Cortex of kidney (tissue), 1 donor: Measurements from ENCODE around the gene ABL1.
"Not testable (repeated sequence)": the region's sequence is repeated elsewhere in the genome, so short reads cannot be mapped to it uniquely, and the experiment has no call there.

ENCODE experiments used
- DNase-seq: peaks from one replicate; lab custom pipeline; 2025; lab: John Stamatoyannopoulos, UW

The ABL1 gene

DNA sequence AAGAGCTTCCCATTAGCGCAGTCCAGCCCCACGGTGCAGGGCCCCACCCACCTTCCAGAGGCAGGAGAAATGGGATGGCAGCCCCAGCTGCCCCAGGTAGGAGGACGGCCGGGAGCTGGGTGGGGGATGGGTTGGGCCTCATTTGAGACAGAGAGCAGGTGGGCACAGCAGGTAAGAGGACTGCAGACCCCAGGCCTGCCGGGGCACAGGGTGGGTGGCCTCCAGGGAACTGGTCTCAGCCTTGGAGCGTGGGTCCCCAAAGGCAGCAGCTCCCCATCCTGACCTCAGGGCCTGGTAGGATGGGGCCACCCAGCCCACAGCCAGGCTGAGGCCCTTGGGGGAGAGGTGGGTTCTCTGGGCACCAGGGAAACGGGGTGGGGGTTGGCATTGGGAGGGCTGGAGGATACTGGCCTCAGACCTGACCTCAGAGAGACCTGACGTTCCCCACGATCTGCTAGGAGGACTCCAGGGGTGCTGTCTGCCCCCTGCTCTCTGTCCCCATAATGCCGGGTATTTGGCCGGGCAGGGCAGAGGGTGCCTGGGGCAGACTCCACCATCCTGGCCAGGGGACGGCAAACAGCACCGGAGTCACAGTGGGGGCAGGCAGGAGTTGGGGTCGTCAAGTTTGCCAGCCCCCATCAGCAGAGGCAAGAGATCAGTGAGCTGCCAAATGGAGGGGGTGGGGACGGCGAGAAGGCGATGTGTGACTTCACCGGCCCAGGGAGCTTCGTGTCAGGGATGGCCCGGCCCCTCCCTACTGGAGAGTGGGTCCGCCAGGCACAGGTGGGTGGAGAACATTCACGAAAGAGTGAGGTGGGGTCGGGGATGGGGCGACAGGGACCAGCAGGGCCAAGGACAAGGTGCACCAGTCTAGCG, 68.4 kb downstream of the ABL1 start:
- no peak for DNase-seq

- no peak for DNase-seq
Observed at GRCh38 chr9:130904070-130905044, 69.3 kb downstream of the ABL1 start.

DNA sequence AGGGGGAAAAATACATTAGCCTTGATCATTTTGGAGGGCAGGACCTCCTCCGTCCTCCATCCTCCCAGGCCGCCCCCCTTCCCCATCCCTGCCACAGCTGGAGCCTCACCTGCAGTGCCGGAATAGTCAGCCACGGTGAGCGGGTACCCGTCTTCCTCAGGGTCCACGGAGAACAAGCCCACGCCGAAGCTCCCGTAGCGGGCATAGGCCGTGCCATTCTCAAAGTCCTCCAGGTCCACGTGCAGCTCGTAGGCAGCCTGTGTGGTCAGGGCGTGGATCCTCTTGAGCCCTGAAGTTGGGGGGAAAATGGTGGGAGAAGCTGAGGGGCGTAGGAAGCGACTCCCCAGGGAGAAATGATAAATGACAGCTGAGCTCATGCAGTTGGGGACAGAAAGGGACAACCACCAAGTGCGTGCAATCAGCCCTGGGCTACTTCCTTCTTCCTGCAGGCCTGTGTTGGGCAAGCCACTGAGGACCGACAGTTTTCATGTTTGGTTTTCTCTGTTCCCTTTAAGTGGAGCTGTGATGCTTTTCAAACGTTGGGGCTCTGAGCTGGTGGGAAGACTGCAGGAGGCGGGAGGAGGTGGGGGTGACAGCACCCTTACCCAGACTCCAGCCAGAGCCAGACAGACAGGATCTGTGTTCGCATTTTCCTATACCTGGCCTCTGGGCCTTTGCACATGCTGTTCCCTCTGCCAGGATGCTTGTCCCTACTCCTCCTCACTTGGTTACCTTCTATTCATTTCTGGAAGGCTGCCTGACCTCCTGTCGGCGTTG, 70.3 kb downstream of the ABL1 start:
- no peak for DNase-seq

GRCh38 chr9:130905902-130906734, 71.1 kb downstream of the ABL1 start:
- DNase-seq, result no peak

GRCh38 chr9:130906735-130907416, 71.8 kb downstream of the ABL1 start:
- no peak for DNase-seq

DNA sequence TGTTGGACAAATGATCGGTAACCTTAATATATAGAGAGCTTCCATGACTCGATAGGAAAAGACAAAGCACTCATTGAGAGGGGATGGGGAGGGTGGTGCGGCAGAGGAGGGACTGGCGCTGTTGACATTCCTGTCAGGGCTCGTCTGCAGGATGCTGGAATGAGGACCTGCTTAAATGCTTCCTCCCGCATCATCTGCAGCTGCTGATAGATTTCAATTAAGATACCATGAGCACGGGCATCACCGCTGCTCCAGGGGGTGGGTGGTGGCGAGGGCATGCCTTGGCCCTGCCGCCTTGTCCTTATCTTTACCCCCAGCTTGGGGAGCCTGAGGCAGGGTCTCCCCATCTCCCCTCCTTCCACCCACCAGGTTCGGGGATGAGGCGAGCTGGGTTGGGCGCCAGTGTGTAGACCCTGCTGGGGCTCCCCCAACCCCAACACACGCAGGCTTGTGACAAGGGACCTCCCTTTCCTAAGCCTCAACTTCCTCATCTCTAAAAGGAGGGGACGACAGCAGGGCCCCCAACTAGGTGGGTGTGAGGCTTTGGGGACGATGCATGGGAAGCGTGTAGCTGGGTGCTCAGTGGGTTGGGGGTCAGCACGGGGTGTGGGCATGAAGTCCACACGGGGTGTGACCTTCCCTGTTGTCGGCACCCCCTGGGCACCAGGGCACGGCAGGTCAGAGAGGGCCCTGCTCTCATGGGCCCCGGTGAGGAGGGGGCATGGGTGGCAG, 73.3 kb downstream of the ABL1 start:
- DNase-seq, result no peak

DNA sequence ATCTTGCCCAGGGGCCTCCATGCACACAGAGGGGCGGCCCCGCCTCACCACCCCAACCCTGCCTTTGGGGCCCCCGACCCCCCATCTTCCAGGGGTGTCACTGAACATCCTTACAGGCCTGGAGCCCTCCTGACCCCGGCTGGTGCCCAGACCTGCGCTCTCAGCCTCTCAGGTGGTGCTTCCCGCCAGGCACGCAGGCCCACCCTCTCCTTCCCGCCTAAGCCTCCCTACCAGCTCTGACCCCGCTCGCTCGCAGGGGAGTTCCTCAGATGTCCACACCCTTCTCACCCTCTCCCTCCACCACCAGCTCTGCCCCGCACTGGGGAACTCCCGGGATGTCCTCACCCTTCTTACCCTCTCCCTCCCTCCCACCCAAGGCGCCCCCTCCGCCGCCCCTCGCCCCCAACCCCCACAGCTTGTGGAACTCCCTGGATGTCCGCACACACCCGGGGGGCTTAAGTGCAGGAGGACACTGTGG, 73.9 kb downstream of the ABL1 start:
- DNase-seq, result no peak

DNA sequence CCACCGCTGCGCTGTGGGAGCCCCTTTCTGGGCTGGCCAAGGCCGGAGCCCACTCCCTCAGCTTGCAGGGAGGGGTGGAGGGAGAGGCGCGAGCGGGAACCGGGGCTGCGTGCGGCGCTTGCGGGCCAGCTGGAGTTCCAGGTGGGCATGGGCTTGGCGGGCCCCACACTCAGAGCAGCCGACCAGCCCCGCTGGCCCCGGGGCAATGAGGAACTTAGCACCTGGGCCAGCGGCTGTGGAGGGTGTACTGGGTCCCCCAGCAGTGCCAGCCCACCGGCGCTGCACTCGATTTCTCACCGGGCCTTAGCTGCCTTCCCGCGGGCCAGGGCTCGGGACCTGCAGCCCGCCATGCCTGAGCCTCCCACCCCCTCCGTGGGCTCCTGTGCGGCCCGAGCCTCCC, 75.0 kb downstream of the ABL1 start:
- DNase-seq, result not testable (repeated sequence)

- not testable (repeated sequence) for DNase-seq
Observed at GRCh38 chr9:130910670-130911069, 75.6 kb downstream of the ABL1 start.

DNA sequence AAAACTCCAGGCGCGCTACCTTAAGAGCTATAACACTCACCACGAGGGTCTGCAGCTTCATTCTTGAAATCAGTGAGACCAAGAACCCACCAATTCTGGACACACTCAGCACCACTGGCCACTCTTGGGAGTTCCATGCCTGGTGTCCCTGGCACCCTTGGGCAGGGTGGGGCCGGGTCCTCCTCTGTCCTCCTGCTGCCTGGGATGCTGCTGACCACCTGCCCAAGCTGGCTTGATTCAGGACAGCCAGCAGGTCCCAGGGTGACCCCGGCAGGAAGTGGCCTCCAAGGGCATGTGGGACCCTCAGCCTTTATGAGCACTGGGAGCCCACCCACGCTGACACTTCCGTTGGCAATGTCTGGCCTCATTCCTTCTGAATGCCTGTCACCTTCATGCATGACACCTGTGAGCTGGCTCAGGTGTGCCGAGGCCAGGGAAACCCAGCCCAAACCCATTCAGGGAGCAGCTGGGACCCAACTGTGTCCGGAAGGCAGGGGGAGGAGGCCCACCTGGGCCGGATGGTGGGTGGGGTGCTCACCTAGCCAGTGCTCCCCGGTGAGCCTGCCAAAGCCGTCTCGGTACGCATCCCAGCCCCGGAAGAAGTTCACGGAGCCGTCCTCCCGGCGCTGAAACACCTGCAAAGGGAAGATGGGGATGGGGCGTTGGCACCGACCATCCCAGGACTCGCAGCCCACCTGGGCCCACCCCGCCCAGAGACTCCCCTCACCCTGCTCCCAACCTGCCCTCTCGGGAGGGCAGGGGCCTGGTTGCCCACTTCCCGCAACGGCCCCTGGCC, 76.4 kb downstream of the ABL1 start:
- DNase-seq, result no peak

DNA sequence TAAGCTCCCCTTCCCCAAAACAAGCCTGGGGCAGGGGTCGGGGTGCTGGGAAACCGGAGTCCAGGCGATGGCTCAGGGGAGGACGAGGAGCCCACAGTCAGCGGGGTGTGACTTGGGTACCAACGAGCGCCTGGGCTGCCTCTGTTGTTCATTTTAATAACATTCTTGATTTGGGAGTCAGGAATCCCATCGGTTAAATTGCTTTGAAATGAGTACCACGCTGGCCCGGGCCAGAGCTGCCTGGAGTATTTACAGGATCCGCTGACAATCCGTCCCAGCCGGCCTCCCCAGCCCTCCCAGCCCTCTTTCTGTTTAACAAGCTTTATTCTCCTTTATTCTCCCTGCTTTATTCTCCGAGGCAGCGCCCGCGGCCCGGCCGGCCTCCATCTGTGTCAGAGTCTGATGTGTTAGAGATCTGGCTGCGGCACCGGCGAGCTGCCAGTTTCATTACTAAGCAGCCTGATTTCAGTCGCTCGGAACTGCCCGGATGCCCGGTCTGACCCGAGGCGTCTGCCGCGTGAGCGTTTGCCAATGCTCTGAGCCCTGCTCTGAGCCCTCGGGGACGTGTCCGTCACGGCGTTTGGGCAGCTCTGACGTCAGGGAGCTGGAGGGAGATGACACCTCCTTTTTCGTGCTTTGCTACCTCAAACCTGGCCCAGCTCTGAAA, 78.0 kb downstream of the ABL1 start:
- no peak for DNase-seq

DNA sequence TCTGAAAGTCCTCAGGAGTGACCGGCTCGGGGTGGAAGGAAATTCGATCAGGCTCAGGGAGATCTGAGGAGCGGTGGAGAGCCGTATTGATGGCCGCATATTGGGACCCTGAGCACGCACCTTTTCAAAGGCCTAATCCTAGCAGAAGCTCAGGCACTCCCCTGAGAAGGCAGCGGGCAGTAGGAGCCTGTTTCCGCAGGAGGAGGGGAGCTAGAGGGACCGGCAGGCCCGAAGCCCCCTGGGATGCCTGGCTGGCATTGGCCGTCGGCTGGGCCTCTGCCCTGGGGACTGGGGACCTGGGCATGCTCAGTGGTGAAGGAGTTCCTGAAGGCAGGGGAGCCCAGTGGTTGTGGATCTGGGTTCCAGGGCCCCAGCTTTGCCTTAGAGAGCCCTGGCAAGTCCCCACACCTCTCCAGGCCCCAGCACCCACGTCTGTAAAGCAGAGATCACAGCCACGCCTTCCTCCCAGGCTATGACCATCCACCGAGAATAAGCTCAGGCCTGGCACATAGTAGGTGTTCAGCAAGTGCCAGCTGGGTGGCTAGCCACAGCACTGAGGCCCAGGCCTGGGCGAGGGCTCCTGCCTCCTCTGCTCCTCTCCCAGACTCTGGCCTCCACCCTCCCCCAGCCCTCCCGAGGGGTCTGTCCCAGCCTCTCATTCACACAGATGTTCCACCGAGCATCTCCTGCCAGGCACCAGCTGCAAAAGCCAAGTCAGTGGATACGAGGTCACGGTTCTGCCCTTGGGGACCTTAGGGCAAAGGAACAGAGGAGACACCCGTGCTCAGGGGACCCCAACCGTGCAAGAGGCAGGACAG, 78.8 kb downstream of the ABL1 start:
- no peak for DNase-seq

DNA sequence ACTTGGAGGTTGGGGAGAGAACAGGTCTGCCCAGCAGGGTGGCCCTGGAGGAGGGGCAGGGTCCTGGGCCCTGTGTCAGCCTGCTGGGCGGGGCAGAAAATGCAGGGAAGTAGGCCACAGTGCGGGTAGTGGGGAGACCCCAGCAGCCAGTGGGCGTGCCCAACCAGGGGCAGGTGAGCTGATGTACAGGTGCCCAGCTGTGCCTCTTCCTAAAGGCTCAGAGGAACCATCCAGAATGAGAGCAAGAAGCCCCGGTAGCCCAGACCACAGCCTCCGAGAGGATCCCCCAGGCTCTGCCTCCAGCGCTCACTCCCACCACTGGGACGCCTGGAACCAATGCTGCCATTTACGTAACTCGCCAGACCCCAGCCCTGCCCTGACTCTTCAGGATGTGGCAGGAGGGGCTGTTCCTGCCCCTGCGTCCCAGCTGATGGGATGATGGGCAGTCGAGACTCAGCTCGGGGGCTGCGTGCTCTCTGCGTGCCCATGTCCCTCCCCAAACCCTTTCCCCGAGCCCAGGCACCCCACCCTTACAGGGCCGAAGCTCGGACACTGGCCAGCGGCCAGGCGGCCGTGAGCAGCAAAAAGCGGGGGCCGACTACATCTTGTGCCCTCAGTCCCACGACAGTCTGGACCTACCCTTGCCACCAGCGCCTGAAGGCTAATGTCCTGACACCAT, 79.5 kb downstream of the ABL1 start:
- DNase-seq, result no peak

DNA sequence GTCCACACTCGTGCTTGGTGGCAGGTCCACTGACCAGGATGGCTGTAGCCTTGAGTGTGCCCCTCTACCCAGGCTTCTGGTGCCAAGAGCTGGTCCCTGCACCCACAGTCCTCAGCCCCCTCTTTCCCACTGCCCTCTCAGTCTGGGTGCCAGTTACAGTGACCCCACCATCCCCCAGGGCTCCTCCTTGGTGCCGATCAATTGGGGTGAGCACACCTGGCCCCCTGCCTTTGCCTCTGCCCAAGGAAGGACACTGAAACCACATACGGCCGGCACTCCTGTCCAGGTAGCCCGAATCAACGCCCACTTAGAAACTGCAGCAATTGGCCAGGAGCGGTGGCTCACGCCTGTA, 80.0 kb downstream of the ABL1 start:
- DNase-seq, result no peak

DNA sequence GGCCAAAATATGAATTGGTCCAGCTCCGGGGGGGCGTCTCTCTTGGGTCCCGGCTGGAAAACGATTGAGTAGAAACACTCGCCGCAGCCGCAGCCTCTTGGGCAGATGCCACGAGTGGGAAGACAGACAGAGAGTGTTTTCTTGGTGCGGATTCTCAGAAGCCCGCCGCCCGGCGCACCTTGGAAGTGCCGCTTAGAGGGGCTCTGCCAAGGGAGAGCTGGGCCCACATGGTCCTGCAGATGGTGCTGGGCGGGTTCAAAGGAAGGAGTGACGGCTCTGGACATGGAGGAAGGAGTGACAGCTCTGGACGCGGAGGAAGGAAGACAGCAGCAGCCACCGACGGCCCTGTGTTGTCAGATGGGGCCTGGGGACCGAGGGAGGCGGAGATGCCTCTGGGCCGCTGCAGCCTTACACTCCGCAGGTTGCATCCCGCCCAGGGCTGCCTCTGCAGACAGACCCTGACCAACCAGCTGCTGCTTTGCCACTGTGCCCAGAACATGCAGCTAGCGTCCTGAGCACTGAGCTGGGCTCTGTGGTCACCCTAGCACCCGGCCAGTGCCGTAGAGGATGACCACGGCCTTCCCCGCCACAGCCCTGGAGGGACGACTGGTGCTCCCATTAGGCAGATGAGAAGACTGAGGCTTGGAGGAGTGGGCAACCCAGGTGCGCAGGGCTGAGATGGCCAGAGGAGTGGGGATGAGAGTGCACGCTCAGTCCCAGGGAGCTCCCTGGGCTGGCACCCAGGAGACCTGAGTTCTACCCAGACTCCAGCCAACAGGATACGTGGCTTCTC, 82.3 kb downstream of the ABL1 start:
- DNase-seq, result no peak
